Tibial artery (tissue), 4 donors: ENCODE results near the gene FERMT2.

ENCODE experiments used
- DNase-seq, 2 donors: peaks; one replicate each; pipeline ENCODE4 v3.0.0-alpha.2; 2019
- H3K27ac ChIP-seq, 2 donors: fragments of 200-600 bp; sonication (generic) in 1 of 2; 1 replicate in 1 of 2; 2 replicates in 1 of 2; pipeline ENCODE4 v1.5.1; 2018 to 2019; ENCODE audit warnings: mild to moderate bottlenecking in 1 of 2
- H3K27me3 ChIP-seq, 2 donors: fragments of 200-600 bp; sonication (generic) in 1 of 2; one replicate each; pipeline versions ENCODE4 v1.5.1 to v1.6.0; 2016 to 2019
- H3K36me3 ChIP-seq, 3 donors: fragments of 200-600 bp; sonication (generic) in 2 of 3; one replicate each; pipeline ENCODE4 v1.5.1; 2016 to 2019; ENCODE audit warnings: mild to moderate bottlenecking in 2 of 3
- H3K4me1 ChIP-seq, 4 donors: fragments of 200-600 bp; sonication (generic) in 2 of 4; 1 replicate in 3 of 4; 2 replicates in 1 of 4; pipeline ENCODE4 v1.5.1; 2016 to 2019
- H3K4me3 ChIP-seq, 2 donors: fragments of 200-600 bp; sonication (generic) in 1 of 2; 1 replicate in 1 of 2; 2 replicates in 1 of 2; pipeline ENCODE4 v1.5.1; 2018 to 2019; ENCODE audit warnings: mild to moderate bottlenecking in 2 of 2
- H3K9me3 ChIP-seq, 3 donors: fragments of 200-600 bp; sonication (generic) in 1 of 3; one replicate each; pipeline ENCODE4 v1.5.1; 2016 to 2019
- intact Hi-C: fragments of 100-400 bp; cut with DNase I; formaldehyde crosslinking; loops from one replicate; pipeline ENCODE4 v1.15.0; 2023; ENCODE audit warnings: low total_unique reads
- TF ChIP-seq, protein P1 (sequence below), 2 experiments: fragments of 200-600 bp in 1 of 2; fragments of 450-650 bp in 1 of 2; IDR thresholded peaks; one replicate each; pipeline ENCODE4 v1.5.1; 2017 to 2019; ENCODE audit warnings: antibody characterized with exemption in 2 of 2, mild to moderate bottlenecking in 1 of 2, moderate library complexity in 1 of 2

The FERMT2 gene

DNA sequence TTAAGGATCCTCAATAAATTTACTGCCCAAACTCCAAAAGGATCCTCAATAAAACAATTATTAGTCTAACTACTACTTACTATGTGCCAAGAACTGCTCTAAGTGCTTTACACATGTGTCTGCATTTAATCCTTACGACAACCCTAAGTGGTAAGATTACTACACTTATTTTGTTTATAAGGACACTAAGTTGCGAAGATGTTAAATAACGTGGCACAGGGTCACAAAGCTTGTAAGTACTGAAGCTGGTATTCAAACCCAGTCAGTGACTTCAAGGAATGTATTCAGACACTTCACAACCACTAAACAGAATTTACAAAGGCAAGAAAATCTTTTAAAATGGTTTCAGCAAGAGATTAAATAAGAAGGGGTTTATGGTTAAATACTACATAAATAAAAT lies 13.0 kb downstream of the FERMT2 start:
- Histone ChIP-seq H3K9me3 (no peaks in the 10 kb centered on the region), H3K4me1 (peaks cover 0 to 99% (median 36%) of the 10 kb centered on the region in 4 donors), H3K36me3 (no peaks in the 10 kb centered on the region), H3K27ac (peak overlapping the region; percentile 29 to 48), H3K27me3 (no peaks in the 10 kb centered on the region), H3K4me3 (no peak overlapping the region)
- intact Hi-C loops = no loop called here
- no peak for DNase-seq
- TF ChIP-seq, protein P1, sequence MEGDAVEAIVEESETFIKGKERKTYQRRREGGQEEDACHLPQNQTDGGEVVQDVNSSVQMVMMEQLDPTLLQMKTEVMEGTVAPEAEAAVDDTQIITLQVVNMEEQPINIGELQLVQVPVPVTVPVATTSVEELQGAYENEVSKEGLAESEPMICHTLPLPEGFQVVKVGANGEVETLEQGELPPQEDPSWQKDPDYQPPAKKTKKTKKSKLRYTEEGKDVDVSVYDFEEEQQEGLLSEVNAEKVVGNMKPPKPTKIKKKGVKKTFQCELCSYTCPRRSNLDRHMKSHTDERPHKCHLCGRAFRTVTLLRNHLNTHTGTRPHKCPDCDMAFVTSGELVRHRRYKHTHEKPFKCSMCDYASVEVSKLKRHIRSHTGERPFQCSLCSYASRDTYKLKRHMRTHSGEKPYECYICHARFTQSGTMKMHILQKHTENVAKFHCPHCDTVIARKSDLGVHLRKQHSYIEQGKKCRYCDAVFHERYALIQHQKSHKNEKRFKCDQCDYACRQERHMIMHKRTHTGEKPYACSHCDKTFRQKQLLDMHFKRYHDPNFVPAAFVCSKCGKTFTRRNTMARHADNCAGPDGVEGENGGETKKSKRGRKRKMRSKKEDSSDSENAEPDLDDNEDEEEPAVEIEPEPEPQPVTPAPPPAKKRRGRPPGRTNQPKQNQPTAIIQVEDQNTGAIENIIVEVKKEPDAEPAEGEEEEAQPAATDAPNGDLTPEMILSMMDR (IDR thresholded peaks at IDR 0.05) = no peak

DNA sequence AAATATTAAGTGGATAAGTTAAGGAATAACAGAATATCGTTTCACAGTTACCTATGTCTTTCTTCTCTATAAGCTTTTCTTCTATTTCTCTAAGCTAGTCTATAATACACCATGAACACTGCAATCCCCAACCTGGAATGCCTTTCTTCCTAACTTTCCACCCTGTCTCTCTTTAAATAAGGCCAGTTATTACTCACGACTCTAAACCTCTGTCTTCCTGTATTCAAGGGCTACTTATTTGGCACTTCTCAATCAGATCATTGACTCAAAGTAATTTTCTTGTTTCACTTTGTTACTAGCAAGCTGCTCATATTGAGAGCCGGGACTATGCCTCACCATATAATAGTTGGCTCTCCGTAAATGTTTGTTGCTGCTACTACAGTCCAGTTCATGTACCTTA lies 13.5 kb downstream of the FERMT2 start:
- DNase-seq = no peak
- intact Hi-C loops = no loop called here
- Histone ChIP-seq H3K9me3 (no peaks in the 10 kb centered on the region), H3K27ac (peak overlapping the region; percentile 29 to 48), H3K4me3 (no peak overlapping the region), H3K4me1 (peaks cover 0 to 100% (median 36%) of the 10 kb centered on the region in 4 donors), H3K27me3 (no peaks in the 10 kb centered on the region), H3K36me3 (no peaks in the 10 kb centered on the region)
- TF ChIP-seq, protein P1 (IDR thresholded peaks at IDR 0.05) = no peak

DNA sequence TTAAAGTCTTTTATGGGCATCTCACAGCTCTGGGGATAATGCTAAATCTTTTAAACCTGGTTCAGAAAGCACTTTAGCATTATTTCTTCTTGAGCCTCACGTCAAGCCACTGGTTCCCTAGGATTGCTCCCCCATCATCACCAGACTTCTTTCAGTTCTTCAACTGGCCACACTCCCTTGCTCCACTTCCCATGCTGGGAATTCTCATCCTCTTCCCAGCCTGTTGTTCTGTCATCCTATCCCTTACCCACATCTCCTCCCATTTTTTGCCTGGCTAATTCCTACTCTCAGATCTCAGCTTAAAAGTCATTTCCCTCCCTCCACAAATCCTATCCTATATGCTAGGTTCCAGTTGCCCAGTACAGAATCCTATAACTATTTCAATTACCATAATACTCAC lies 14.4 kb downstream of the FERMT2 start:
- H3K4me1 ChIP-seq = peaks cover 0 to 100% (median 43%) of the 10 kb centered on the region in 4 donors

DNA sequence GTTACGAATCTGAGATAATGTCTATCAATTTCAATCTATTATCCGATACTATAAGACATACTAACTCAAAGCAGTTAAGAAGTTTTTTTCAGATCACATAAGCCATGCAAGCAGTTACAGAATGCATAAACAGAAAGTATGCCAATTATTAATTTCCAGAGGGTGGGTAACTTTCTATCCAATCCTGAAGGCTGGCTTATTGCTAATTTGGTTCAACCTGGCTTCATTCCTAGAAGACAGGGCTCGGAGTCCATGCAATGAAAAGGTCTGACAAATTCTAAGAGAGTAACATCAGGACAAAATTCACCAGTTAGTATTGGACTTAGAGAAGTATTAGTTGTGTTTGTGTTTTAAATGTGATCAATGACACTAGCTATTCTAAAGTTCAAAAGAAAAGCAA lies 15.0 kb downstream of the FERMT2 start:
- Histone ChIP-seq H3K4me1 (peaks cover 0 to 100% (median 45%) of the 10 kb centered on the region in 4 donors), H3K4me3 (no peak overlapping the region), H3K27ac (peak overlapping the region; percentile 23 to 48), H3K36me3 (no peaks in the 10 kb centered on the region), H3K9me3 (no peaks in the 10 kb centered on the region), H3K27me3 (no peaks in the 10 kb centered on the region)
- intact Hi-C loops = no loop called here
- DNase-seq = no peak
- TF ChIP-seq, protein P1 (IDR thresholded peaks at IDR 0.05) = no peak

More for the DNA sequence above, 14.4 kb downstream of the FERMT2 start:
- no peaks in the 10 kb centered on the region for H3K36me3 ChIP-seq
- no peak for DNase-seq
- no peaks in the 10 kb centered on the region for H3K9me3 ChIP-seq
- H3K27ac ChIP-seq = peak overlapping the region; percentile 29 to 48
- intact Hi-C loops = no loop called here
- TF ChIP-seq, protein P1 (IDR thresholded peaks at IDR 0.05) = no peak
- no peak overlapping the region for H3K4me3 ChIP-seq
- H3K27me3 ChIP-seq = no peaks in the 10 kb centered on the region

DNA sequence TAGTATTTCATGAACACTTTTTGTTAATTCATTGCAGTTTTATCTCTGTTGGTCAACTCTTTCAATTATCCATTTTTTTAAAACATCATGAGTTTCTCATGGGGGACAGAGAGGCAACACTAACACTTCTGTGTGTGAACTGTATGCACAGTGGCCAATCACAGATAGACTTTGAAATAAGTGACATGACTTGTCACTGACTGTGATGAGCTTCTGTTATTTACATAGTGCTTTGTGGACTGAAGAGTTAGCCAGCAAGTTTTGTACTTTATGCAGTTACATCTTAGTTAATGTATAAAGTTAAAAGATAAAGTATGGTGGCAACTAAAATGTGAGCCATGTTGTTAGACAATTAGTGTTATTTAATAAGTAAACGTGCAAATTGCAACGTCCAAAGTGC lies 16.1 kb downstream of the FERMT2 start:
- Histone ChIP-seq H3K36me3 (no peaks in the 10 kb centered on the region), H3K4me1 (peaks cover 0 to 100% (median 47%) of the 10 kb centered on the region in 4 donors), H3K9me3 (no peaks in the 10 kb centered on the region), H3K27ac (peak overlapping the region; percentile 23 to 48), H3K27me3 (no peaks in the 10 kb centered on the region), H3K4me3 (no peak overlapping the region)
- intact Hi-C loops = no loop called here
- TF ChIP-seq, protein P1 (IDR thresholded peaks at IDR 0.05) = no peak
- DNase-seq = no peak
